Prostate gland (tissue), 2 donors: ENCODE results near the gene SLC66A2. TPM values are rescaled to one million over a fixed set of nuclear protein-coding genes. Genes with fewer than 3 reads are reported as not detected.
"Not testable (repeated sequence)": the region's sequence is repeated elsewhere in the genome, so short reads cannot be mapped to it uniquely, and the experiment has no call there.

Source experiments
- DNase-seq: peaks from one replicate; pipeline ENCODE4 v3.0.0-alpha.2; 2019; ENCODE audit warnings: low spot score
- H3K27ac ChIP-seq, 2 donors: fragments of 200-600 bp; sonication (generic); 2 replicates each; pipeline ENCODE4 v1.5.1; 2017 to 2019
- H3K27me3 ChIP-seq: fragments of 200-600 bp; sonication (generic); replicated peaks from 2 replicates; pipeline ENCODE4 v1.5.1; 2019; ENCODE audit not compliant: insufficient read depth
- H3K36me3 ChIP-seq, 2 donors: fragments of 200-600 bp; sonication (generic); 1 replicate in 1 of 2; 2 replicates in 1 of 2; pipeline versions ENCODE4 v1.5.1 to v1.8.1; 2017 to 2019
- H3K4me1 ChIP-seq: fragments of 200-600 bp; sonication (generic); replicated peaks from 2 replicates; pipeline ENCODE4 v1.5.1; 2019
- H3K4me3 ChIP-seq, 2 donors: fragments of 200-600 bp; sonication (generic); 2 replicates each; pipeline ENCODE4 v1.5.1; 2017 to 2019
- H3K9me3 ChIP-seq: fragments of 200-600 bp; sonication (generic); 2 replicates; pipeline ENCODE4 v1.5.1; 2017
- POLR2A ChIP-seq: fragments of 450-650 bp; IDR thresholded peaks from one replicate; pipeline ENCODE4 v1.6.1; 2016; ENCODE audit warnings: antibody characterized with exemption, mild to moderate bottlenecking
- POLR2AphosphoS5 ChIP-seq: sonication (generic); formaldehyde crosslinking; IDR thresholded peaks from one replicate; pipeline ENCODE4 v1.6.1; 2017; ENCODE audit warnings: antibody characterized with exemption
- WGBS: methylation state at CpG from one replicate; pipeline ENCODE4 v1.1.5; 2018; 5-methylcytosine and 5-hydroxymethylcytosine counted together
- intact Hi-C: fragments of 100-400 bp; cut with DNase I; formaldehyde crosslinking; loops from one replicate; pipeline ENCODE4 v1.14.2; 2022
- total RNA-seq, 2 donors: library from RNA; depleted of rRNA; stranded (reverse); fragments of >200 nt; gene quantifications; one replicate each; pipeline ENCODE4 v1.1.0, GENCODE V29; 2016
- TF ChIP-seq, protein P1 (sequence below), 4 experiments: fragments of 200-600 bp in 2 of 4; fragments of 450-650 bp in 2 of 4; sonication (generic) in 2 of 4; IDR thresholded peaks; 1 replicate in 3 of 4; 2 replicates in 1 of 4; pipeline ENCODE4 v1.5.1; 2016 to 2019; ENCODE audit warnings: antibody characterized with exemption in 4 of 4, mild to moderate bottlenecking in 2 of 4, moderate library complexity in 2 of 4

The SLC66A2 gene
- total RNA-seq, 2 donors from 2014 or later = 37.6 to 74.1 TPM

DNA sequence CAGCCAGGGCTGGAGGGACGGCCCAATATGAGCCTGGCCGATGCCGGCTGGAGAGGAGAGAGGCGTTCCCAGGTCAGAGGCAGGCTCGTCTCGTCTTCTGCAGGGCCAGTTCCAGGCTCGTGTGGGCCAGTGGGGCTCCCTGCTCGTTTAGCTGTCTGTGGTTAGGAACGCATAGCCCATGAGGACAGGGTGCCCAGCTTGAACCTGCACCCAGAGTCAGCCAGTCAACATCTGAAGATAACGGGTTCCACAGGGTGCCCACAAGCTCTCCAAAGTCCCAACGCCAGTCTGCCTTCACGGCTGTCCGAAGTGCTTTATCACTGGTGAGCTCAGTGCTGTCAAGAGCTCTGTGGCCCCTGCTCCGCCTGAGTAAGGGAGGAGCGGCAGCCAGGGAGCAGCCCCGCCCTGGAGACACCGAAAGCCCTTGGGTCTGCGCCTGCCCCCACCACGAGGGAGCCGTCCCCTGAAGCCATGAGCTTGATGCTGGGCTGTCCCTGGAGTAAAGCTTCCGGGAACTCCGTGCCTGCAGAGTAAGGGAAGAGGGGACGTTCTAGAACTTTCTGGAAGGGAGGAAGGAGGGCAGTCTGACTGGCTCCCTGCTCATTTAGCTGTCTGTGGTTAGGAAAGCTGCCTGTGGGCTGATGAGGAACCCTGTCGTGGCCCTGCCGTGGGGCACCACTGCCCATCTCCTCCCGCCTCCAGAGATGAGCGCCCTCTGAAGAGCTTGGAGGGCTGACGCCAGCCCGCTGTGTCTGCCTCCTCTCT, 10.3 kb upstream of the SLC66A2 start:
- DNase-seq = no peak
- Histone ChIP-seq H3K27ac (no peak overlapping the region), H3K36me3 (no peaks in the 10 kb centered on the region), H3K27me3 (no peaks in the 10 kb centered on the region), H3K9me3 (no peaks in the 10 kb centered on the region), H3K4me1 (peaks cover 2% of the 10 kb centered on the region), H3K4me3 (no peak overlapping the region)
- intact Hi-C loops = no loop called here
- TF ChIP-seq, protein P1, sequence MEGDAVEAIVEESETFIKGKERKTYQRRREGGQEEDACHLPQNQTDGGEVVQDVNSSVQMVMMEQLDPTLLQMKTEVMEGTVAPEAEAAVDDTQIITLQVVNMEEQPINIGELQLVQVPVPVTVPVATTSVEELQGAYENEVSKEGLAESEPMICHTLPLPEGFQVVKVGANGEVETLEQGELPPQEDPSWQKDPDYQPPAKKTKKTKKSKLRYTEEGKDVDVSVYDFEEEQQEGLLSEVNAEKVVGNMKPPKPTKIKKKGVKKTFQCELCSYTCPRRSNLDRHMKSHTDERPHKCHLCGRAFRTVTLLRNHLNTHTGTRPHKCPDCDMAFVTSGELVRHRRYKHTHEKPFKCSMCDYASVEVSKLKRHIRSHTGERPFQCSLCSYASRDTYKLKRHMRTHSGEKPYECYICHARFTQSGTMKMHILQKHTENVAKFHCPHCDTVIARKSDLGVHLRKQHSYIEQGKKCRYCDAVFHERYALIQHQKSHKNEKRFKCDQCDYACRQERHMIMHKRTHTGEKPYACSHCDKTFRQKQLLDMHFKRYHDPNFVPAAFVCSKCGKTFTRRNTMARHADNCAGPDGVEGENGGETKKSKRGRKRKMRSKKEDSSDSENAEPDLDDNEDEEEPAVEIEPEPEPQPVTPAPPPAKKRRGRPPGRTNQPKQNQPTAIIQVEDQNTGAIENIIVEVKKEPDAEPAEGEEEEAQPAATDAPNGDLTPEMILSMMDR (IDR thresholded peaks at IDR 0.05) = no peak
- TF ChIP-seq POLR2A = no peak
- no peak for TF ChIP-seq POLR2AphosphoS5
- 79% methylated on average over 29 of the region's 29 CpGs for WGBS

DNA sequence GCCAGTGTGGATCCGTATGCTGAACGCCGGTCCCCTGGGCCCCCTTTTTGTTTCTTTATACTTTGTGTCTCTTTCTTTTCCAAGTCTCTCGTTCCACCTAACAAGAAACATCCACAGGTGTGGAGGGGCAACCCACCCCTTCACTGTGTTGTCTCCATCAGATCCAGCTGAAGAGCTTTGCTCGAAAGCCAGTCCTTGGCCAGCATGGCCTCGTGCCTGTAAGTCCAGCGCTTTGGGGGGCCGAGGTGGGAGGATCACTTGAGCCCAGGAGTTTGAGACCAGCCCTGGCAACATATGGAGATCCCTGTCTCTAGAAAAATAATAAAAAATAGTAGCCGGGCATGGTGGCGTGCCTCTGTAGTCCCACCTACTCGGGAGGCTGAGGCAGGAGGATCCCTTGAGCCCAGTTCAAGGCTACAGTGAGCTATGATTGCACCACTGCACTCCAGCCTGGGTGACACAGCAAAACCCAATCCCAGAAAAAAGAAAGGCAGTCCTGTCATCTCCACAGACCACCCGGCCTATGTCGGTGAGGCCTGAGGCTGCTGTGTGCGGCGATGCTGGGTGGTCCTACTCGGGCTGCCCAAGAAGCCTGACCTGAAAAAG, 9.6 kb upstream of the SLC66A2 start:
- intact Hi-C loops = no loop called here
- WGBS = 84% methylated on average over 16 of the region's 16 CpGs
- TF ChIP-seq, protein P1 (IDR thresholded peaks at IDR 0.05) = no peak
- no peak for TF ChIP-seq POLR2AphosphoS5
- H3K9me3 ChIP-seq = no peaks in the 10 kb centered on the region
- H3K4me1 ChIP-seq = peaks cover 2% of the 10 kb centered on the region
- H3K4me3 ChIP-seq = no peak overlapping the region
- H3K27ac ChIP-seq = no peak overlapping the region
- no peak for DNase-seq
- H3K27me3 ChIP-seq = no peaks in the 10 kb centered on the region
- H3K36me3 ChIP-seq = no peaks in the 10 kb centered on the region

DNA sequence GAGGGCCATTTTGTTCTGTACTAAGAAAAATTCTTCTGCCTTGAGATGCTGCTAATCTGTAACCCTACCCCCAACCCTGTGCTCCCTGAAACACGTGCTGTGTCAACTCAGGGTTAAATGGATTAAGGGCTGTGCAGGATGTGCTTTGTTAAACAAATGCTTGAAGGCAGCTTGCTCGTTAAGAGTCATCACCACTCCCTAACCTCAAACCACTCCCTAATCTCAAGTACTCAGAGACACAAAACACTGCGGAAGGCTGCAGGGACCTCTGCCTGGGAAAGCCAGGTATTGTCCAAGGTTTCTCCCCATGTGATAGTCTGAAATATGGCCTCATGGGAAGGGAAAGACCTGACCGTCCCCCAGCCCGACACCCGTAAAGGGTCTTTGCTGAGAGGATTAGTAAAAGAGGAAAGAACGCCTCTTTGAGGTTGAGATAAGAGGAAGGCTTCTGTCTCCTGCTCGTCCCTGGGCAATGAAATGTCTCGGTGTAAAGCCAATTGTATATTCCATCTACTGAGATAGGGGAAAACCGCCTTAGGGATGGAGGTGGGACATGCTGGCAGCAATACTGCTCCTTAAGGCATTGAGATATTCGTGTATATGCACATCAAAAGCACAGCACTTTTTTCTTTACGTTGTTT, 8.8 kb upstream of the SLC66A2 start:
- 35% methylated on average over 12 of the region's 12 CpGs for WGBS
- DNase-seq, H3K9me3 ChIP-seq, intact Hi-C loops, H3K4me3 ChIP-seq, H3K36me3 ChIP-seq, H3K27ac ChIP-seq, H3K27me3 ChIP-seq, H3K4me1 ChIP-seq: not testable (repeated sequence)

DNA sequence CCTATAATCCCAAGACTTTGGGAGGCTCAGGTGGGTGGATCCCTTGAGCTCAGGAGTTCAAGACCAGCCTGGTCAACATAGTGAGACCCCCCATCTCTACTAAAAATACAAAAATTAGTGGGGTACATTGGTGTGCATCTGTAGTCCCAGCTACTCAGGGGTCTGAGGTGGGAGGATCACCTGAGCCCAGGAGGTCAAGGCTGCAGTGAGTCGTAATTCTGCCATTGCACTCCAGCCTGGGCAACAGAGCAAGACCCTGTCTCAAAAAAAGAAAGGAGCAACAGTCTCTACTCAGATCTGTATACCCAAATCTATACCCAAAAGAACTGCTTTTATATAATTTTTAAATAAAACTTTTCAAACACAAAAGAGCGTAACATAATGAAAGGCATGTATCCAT, 7.5 kb upstream of the SLC66A2 start:
- Histone ChIP-seq H3K27ac (no peak overlapping the region), H3K4me3 (no peak overlapping the region), H3K27me3 (no peaks in the 10 kb centered on the region), H3K36me3 (no peaks in the 10 kb centered on the region), H3K9me3 (no peaks in the 10 kb centered on the region), H3K4me1 (no peaks in the 10 kb centered on the region)
- TF ChIP-seq POLR2A (no peak), POLR2AphosphoS5 (no peak)
- TF ChIP-seq, protein P1 (IDR thresholded peaks at IDR 0.05) = no peak
- WGBS = 99% methylated on average over 2 of the region's 2 CpGs
- no peak for DNase-seq
- intact Hi-C loops = no loop called here

DNA sequence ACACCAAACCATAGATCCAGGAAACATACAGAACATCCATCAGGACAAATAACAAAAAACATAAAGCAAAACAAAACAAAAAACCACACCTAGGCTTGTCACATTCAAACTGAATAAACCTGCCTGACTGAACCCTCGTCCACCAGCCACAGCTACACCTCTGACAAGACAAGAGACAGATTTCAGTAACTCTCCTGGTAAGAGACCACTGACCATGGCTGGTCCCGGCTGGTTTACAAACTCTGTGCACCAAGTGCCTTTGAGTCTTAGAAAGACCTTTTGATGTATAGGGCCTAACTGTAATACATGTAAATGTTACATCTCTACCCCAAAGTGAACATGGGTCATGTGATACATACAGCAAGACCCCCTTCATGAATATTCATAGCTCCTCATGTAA, 4.8 kb upstream of the SLC66A2 start:
- H3K27ac ChIP-seq = no peak overlapping the region
- no peaks in the 10 kb centered on the region for H3K9me3 ChIP-seq
- H3K4me1 ChIP-seq = no peaks in the 10 kb centered on the region
- intact Hi-C loops = no loop called here
- no peak for TF ChIP-seq POLR2A
- TF ChIP-seq POLR2AphosphoS5 = no peak
- TF ChIP-seq, protein P1 (IDR thresholded peaks at IDR 0.05) = no peak
- no peak overlapping the region for H3K4me3 ChIP-seq
- DNase-seq = no peak
- H3K27me3 ChIP-seq = no peaks in the 10 kb centered on the region
- 73% methylated on average over 2 of the region's 2 CpGs for WGBS
- no peaks in the 10 kb centered on the region for H3K36me3 ChIP-seq
